ENCODE data around the gene ACOT12. TPM values are rescaled to one million over a fixed set of nuclear protein-coding genes. Genes with fewer than 3 reads are reported as not detected.

Gene ACOT12
- total and polyA plus RNA-seq, 9 of the 15 experiments (the other 6 are each of a cell fraction or from before 2014, with no cell fraction given) = 0.03 TPM; not detected in 8

DNA sequence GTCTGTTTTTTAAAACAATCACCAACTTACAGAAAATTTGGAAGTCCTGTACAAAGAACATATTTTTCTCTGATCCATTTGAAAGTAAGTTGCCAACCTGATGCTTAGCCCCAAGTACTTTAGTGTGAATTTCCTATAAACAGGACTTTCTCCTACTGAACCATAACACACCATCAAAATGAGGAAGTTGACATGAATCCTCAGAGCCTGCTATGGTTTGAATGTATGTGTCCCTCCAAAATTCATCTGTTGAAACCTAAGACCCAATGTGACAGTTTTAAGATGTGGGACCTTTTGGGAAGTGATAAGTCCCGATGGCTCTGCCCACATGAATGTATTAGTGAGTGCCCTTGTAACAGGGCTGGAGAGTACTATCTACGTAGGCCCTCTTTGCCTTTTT lies 6.4 kb upstream of the ACOT12 start:
- in situ Hi-C loops (cut with MboI) = no loop called here
- no peak overlapping the region for H3K27ac ChIP-seq (ENCODE audit: extremely low read depth, low read depth, low read length)
- H3K9me1 ChIP-seq (ENCODE audit: control insufficient read depth, insufficient read depth, low read length) = no peaks in the 10 kb centered on the region
- H2AFZ ChIP-seq (ENCODE audit: low read depth, low read length) = no peak overlapping the region
- 0 out of 2 replicates have a peak, but pooled peaks have one; percentile 27 for TF ChIP-seq SPI1 (IDR thresholded peaks at IDR 0.05; ENCODE audit: borderline replicate concordance, low read depth, low read length)
- TF ChIP-seq RBM14 (IDR thresholded peaks at IDR 0.05; ENCODE audit: borderline replicate concordance, insufficient read depth, low read depth, low read length) = no peak
- H3K79me2 ChIP-seq (ENCODE audit: control insufficient read depth, insufficient read depth, low read length) = no peaks in the 10 kb centered on the region
- peaks cover 0 to 3% of the 10 kb centered on the region in 2 experiments; a peak in 1 of 5 replicates for H3K4me1 ChIP-seq (replicated peaks in 1 of 2; ENCODE audit: control insufficient read depth in 2 of 2, insufficient read depth in 2 of 2, low read length in 2 of 2)
- no peaks in the 10 kb centered on the region for H3K36me3 ChIP-seq (ENCODE audit: control insufficient read depth, insufficient read depth, low read length)
- DNase-seq (ENCODE audit: extremely low read depth in 1 of 4, low spot score in 3 of 4) (no peak), ATAC-seq (peak; percentile 42; the same call in 2 of the 3 replicates), FAIRE-seq (no peak)
- H3K4me2 ChIP-seq (ENCODE audit: insufficient read depth, low read length) = no peak overlapping the region
- no peak overlapping the region for H3K9ac ChIP-seq (ENCODE audit: insufficient read depth in 1 of 2, low read depth in 2 of 2, low read length in 2 of 2)
- WGBS (ENCODE audit: insufficient coverage, low coverage, missing lambda C conversion rate) = 0% methylated on average over 1 of the region's 2 CpGs
- CTCF ChIA-PET (ENCODE audit: low intra/inter-chr PET ratio) = no interaction called here
- POLR2A ChIA-PET = no interaction called here
- peaks cover 5 to 6% of the 10 kb centered on the region in 2 experiments; a peak in 3 of 5 replicates for H3K27me3 ChIP-seq (ENCODE audit: control insufficient read depth in 2 of 2, insufficient read depth in 2 of 2, low read length in 2 of 2)
- no peak overlapping the region for H3K4me3 ChIP-seq
- intact Hi-C loops (cut with micrococcal nuclease) = no loop called here
- no peaks in the 10 kb centered on the region for H4K20me1 ChIP-seq (replicated peaks; ENCODE audit: control insufficient read depth, insufficient read depth, low read length)
- no TSS peak for BruUV-seq (replicated peaks)
- no peaks in the 10 kb centered on the region for H3K9me3 ChIP-seq (replicated peaks; ENCODE audit: control insufficient read depth, insufficient read depth, low read depth, low read length)

GRCh38 chr5:81398741-81399140 lies 4.8 kb upstream of the ACOT12 start:
- ChIA-PET CTCF (ENCODE audit: low intra/inter-chr PET ratio) (no interaction called here), POLR2A (interaction anchor here (0.6 to 0.8 kb wide), 3 partner anchors 12 to 155 kb away, joined by 3 to 5 read pairs (median 3); no protein-coding TSS in a partner anchor)
- Histone ChIP-seq H3K4me1 (replicated peaks in 1 of 2; ENCODE audit: control insufficient read depth in 2 of 2, insufficient read depth in 2 of 2, low read length in 2 of 2) (peaks cover 0 to 3% of the 10 kb centered on the region in 2 experiments; a peak in 1 of 5 replicates), H3K27ac (ENCODE audit: extremely low read depth, low read depth, low read length) (no peak overlapping the region), H3K4me3 (no peak overlapping the region), H3K79me2 (ENCODE audit: control insufficient read depth, insufficient read depth, low read length) (no peaks in the 10 kb centered on the region), H3K9me3 (replicated peaks; ENCODE audit: control insufficient read depth, insufficient read depth, low read depth, low read length) (no peaks in the 10 kb centered on the region), H3K36me3 (ENCODE audit: control insufficient read depth, insufficient read depth, low read length) (no peaks in the 10 kb centered on the region), H3K9ac (ENCODE audit: insufficient read depth in 1 of 2, low read depth in 2 of 2, low read length in 2 of 2) (no peak overlapping the region), H3K4me2 (ENCODE audit: insufficient read depth, low read length) (no peak overlapping the region), H3K27me3 (ENCODE audit: control insufficient read depth in 2 of 2, insufficient read depth in 2 of 2, low read length in 2 of 2) (peaks cover 5 to 9% of the 10 kb centered on the region in 2 experiments; a peak in 4 of 5 replicates), H3K9me1 (ENCODE audit: control insufficient read depth, insufficient read depth, low read length) (no peaks in the 10 kb centered on the region), H2AFZ (ENCODE audit: low read depth, low read length) (no peak overlapping the region), H4K20me1 (replicated peaks; ENCODE audit: control insufficient read depth, insufficient read depth, low read length) (no peaks in the 10 kb centered on the region)
- in situ Hi-C loops (cut with MboI) (no loop called here), intact Hi-C loops (cut with micrococcal nuclease) (no loop called here)
- DNase-seq (ENCODE audit: extremely low read depth in 1 of 4, low spot score in 3 of 4) (no peak), FAIRE-seq (no peak), ATAC-seq (no peak)
- BruUV-seq (replicated peaks) = no TSS peak
- 6% methylated on average over 3 of the region's 4 CpGs for WGBS (ENCODE audit: insufficient coverage, low coverage, missing lambda C conversion rate)
- TF ChIP-seq FOXK2 (conservative IDR thresholded peaks at IDR 0.05 in 1 of 2, IDR thresholded peaks at IDR 0.05 in 1 of 2; ENCODE audit: low read depth in 2 of 2) = no peak
- TF ChIP-seq CBX5 (IDR thresholded peaks at IDR 0.05; ENCODE audit: borderline replicate concordance, low read depth) = no peak
- no peak for TF ChIP-seq MNT (conservative IDR thresholded peaks at IDR 0.05)
- TF ChIP-seq SMARCA4 (IDR thresholded peaks at IDR 0.05) = no peak
- no peak for TF ChIP-seq MXD1 (CRISPR knock-in tag; IDR thresholded peaks at IDR 0.05; ENCODE audit: borderline replicate concordance, poor library complexity, severe bottlenecking)
- TF ChIP-seq TOE1 (IDR thresholded peaks at IDR 0.05; ENCODE audit: borderline replicate concordance) = no peak
- no peak for TF ChIP-seq TOE1 (CRISPR knock-in tag; IDR thresholded peaks at IDR 0.05; ENCODE audit: borderline replicate concordance, low read depth)
- no peak for TF ChIP-seq HDAC3 (IDR thresholded peaks at IDR 0.05; ENCODE audit: borderline replicate concordance, partially characterized antibody)
- no peak for TF ChIP-seq ETV5 (CRISPR knock-in tag; IDR thresholded peaks at IDR 0.05; ENCODE audit: low read depth)
- TF ChIP-seq, protein P1, sequence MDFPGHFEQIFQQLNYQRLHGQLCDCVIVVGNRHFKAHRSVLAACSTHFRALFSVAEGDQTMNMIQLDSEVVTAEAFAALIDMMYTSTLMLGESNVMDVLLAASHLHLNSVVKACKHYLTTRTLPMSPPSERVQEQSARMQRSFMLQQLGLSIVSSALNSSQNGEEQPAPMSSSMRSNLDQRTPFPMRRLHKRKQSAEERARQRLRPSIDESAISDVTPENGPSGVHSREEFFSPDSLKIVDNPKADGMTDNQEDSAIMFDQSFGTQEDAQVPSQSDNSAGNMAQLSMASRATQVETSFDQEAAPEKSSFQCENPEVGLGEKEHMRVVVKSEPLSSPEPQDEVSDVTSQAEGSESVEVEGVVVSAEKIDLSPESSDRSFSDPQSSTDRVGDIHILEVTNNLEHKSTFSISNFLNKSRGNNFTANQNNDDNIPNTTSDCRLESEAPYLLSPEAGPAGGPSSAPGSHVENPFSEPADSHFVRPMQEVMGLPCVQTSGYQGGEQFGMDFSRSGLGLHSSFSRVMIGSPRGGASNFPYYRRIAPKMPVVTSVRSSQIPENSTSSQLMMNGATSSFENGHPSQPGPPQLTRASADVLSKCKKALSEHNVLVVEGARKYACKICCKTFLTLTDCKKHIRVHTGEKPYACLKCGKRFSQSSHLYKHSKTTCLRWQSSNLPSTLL (IDR thresholded peaks at IDR 0.05) = no peak

Measured in K562 (cell line).